ENCODE data around the gene STRADB.

STRADB gene

DNA sequence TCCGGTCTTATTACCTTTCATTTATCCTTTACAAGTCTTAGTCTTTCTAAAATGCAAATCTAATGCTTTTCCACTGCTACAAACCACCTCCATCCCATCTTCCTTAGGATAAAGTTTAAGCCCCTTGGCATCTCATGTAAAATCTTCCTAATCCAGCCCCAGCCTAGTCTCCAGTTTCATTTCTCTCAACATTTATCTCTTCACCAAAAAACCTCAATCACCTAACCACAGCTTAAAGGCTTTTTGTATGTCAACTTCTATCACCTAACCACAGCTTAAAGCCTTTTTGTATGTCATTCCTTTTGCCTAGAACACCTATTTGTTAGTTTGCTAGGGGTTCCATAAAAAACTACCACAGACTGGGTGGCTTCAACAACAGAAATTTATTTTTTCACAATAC, 4.5 kb upstream of the STRADB start:
- H3K4me2 ChIP-seq: no peak overlapping the region
- no peak overlapping the region for H3K4me3 ChIP-seq
- no peaks in the 10 kb centered on the region for H3K9me3 ChIP-seq
- no peak for TF ChIP-seq Cebpa-rat (IDR thresholded peaks at IDR 0.05)
- no peaks in the 10 kb centered on the region for H3K36me3 ChIP-seq
- H3K4me1 ChIP-seq: peaks cover 31% of the 10 kb centered on the region
- H3K27me3 ChIP-seq: no peaks in the 10 kb centered on the region
- H3K9ac ChIP-seq: no peak overlapping the region
- no peaks in the 10 kb centered on the region for H4K20me1 ChIP-seq
- H3K27ac ChIP-seq: no peak overlapping the region

DNA sequence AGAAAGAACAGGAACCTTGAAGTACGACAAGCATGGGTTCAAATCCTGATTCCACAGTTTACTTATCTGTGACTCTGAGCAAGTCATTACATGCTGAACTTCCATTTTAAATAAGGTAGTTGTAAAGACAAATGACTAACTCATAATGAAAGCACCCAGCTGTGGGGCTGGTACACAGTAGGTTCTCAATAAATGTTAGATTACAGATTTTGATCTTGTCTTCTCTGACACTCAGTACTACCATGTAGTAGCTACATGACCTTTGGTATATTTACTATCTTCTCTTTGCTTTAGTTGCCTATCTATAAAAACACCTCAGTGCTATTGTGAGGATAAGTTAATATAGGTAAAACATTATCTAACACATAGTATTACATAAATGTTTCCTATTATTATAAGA, 3.5 kb upstream of the STRADB start:
- no peak for TF ChIP-seq Cebpa-rat (IDR thresholded peaks at IDR 0.05)
- Histone ChIP-seq H3K36me3 (no peaks in the 10 kb centered on the region), H3K4me3 (no peak overlapping the region), H3K4me1 (peaks cover 38% of the 10 kb centered on the region), H3K4me2 (no peak overlapping the region), H4K20me1 (no peaks in the 10 kb centered on the region), H3K27me3 (no peaks in the 10 kb centered on the region), H3K9ac (no peak overlapping the region), H3K27ac (no peak overlapping the region), H3K9me3 (no peaks in the 10 kb centered on the region)

DNA sequence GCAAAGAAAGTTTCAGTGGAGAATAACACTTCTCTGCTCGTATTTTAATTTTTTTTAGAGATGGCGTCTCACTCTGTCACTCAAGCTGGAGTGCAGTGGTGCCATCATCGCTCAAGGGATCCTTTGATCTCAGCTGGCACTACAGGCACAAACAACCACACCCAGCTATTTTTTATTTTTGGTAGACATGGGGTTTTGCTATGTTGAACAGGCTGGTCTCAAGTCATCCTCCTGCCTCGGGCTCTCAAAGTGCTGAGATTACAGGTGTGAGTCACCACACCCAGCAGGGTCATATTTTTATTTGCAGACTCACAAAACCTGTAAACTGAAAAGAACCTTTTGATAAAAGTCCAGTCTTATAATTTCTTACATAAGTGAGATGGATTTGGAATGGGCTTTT, 2.8 kb upstream of the STRADB start:
- Histone ChIP-seq H3K27me3 (no peaks in the 10 kb centered on the region), H3K4me1 (peaks cover 38% of the 10 kb centered on the region), H3K9me3 (no peaks in the 10 kb centered on the region), H3K4me2 (no peak overlapping the region), H3K27ac (no peak overlapping the region), H3K4me3 (no peak overlapping the region), H3K36me3 (no peaks in the 10 kb centered on the region), H4K20me1 (no peaks in the 10 kb centered on the region), H3K9ac (no peak overlapping the region)
- no peak for TF ChIP-seq Cebpa-rat (IDR thresholded peaks at IDR 0.05)

DNA sequence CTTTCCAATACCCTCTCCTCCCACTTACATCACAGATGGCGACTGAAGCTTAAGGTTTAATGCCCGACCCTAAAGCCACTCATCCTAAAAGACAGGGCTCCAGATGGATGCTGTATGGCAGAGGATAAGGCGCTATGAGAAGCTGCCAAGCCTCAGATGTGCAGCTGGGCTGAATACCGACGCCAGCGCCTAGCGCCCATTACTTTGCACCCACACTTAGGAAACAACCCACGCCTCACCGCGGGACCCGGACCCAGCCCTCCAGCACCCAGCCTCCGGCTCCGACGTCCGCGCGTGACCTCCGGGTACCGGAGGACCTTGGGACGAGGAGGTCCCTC, 617 bp upstream of the STRADB start:
- Histone ChIP-seq H3K4me1 (peaks cover 38% of the 10 kb centered on the region), H3K9me3 (no peaks in the 10 kb centered on the region), H3K9ac (peak overlapping the region; percentile 81), H3K4me3 (peak overlapping the region; percentile 78), H3K27ac (peak overlapping the region; percentile 72), H3K36me3 (no peaks in the 10 kb centered on the region), H3K27me3 (no peaks in the 10 kb centered on the region), H4K20me1 (no peaks in the 10 kb centered on the region), H3K4me2 (peak overlapping the region; percentile 85)
- TF ChIP-seq Cebpa-rat (IDR thresholded peaks at IDR 0.05): no peak

DNA sequence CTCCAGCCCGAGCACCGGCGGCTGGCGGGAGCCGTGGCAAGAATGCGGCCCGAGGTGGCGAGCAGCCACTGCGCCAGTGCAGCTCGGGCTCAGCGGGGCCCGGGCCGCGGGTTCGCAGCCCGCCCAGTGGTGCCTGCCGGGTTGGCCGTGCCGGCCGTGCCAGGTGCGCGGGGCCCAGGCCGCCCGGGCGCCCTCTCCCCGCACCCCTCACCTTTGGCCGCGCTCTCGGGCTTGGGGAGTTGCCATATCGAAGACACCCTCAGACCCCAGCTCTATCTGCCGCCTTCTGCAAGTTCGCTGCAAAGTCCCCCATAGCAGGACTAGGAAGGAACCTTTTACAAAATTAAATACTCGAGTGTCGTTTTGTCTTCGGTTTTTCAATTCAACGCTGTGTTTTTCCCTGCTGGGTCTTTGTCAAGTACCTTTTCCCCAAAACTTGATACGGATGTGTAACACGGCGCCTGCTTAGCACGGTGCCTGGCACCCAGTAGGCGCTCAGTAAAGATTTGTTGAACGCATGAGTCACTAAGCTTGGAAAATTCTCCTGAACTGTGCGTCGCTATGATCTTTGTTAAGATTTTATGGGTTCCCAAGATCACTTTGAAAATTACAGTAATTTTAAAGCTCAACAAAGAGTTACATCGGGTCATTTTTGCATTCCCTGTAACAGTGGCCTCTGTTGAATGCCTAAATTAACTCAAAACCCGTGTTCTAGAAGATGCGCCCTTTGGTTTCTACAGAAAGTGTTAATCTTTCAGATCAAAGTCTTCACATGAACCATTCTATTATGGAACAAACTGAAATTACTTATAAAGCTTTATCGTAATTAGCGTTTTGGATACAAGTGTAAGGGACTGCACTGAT, 750 bp downstream of the STRADB start:
- TF ChIP-seq Cebpa-rat (IDR thresholded peaks at IDR 0.05): no peak
- H3K4me3 ChIP-seq: peak overlapping the region; percentile 78
- peak overlapping the region; percentile 75 for H3K27ac ChIP-seq
- H3K36me3 ChIP-seq: no peaks in the 10 kb centered on the region
- H3K9ac ChIP-seq: peak overlapping the region; percentile 81
- H3K4me2 ChIP-seq: peak overlapping the region; percentile 90
- no peaks in the 10 kb centered on the region for H3K27me3 ChIP-seq
- H3K9me3 ChIP-seq: no peaks in the 10 kb centered on the region
- H4K20me1 ChIP-seq: no peaks in the 10 kb centered on the region
- peaks cover 35% of the 10 kb centered on the region for H3K4me1 ChIP-seq

DNA sequence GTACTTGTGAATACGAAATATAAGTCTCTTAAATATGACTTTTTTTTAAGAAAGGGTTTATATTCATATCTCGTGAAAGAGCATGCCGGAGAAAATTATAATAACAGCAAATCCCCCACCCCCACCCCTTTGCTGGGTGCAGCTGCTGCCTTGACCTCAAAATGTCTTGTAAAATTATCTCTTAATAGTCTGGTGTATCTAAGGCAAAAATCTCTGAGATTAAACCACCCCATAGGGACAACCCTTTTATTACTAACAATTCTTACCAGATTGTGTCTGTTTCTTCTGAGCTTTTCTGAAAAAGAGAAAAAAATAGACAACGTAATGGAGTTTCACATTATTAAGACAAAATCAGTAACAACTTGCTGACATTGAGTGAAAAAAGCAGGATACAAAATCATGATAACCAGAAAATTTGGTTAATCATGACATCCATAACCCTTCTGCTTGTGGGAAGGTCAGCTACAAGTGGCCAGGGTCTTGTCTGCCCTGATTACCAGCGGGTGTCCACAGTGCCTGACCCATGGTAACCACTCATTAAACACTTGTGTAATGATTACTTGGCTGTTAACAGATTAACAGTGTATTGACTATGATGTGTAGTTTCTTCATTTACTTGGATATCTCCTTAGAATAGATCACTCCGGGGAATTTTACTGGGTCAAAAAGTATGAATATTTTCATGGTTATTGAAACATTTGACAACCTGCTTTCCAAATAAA, 1.5 kb downstream of the STRADB start:
- H3K9me3 ChIP-seq: no peaks in the 10 kb centered on the region
- H3K27ac ChIP-seq: no peak overlapping the region
- peak overlapping the region; percentile 90 for H3K4me2 ChIP-seq
- TF ChIP-seq Cebpa-rat (IDR thresholded peaks at IDR 0.05): no peak
- no peaks in the 10 kb centered on the region for H4K20me1 ChIP-seq
- H3K9ac ChIP-seq: no peak overlapping the region
- peaks cover 30% of the 10 kb centered on the region for H3K4me1 ChIP-seq
- H3K27me3 ChIP-seq: no peaks in the 10 kb centered on the region
- no peaks in the 10 kb centered on the region for H3K36me3 ChIP-seq
- no peak overlapping the region for H3K4me3 ChIP-seq

DNA sequence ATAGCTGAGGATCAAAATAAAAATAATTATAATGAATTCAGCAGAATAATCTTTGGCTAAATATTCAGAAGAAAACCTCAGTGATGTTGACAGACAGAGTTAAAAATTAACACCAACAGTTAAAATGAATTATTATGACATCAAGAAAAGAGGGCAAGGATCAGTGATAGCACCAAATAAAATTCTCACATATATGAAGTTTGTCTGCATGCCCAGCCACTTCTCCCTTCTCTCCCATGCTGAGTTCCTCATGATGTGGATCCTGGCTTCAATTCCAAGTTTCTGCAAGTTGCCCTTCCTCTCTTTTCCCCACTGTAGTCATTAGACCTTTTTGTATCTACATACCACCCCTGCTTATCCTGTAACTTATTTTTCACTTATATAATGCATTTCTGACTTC, 6.8 kb downstream of the STRADB start:
- no peaks in the 10 kb centered on the region for H3K27me3 ChIP-seq
- peaks cover 31% of the 10 kb centered on the region for H3K36me3 ChIP-seq
- peaks cover 13% of the 10 kb centered on the region for H3K9me3 ChIP-seq
- H4K20me1 ChIP-seq: no peaks in the 10 kb centered on the region
- H3K4me2 ChIP-seq: no peak overlapping the region
- H3K9ac ChIP-seq: no peak overlapping the region
- no peak for TF ChIP-seq Cebpa-rat (IDR thresholded peaks at IDR 0.05)
- H3K4me1 ChIP-seq: no peaks in the 10 kb centered on the region
- H3K4me3 ChIP-seq: no peak overlapping the region
- no peak overlapping the region for H3K27ac ChIP-seq

DNA sequence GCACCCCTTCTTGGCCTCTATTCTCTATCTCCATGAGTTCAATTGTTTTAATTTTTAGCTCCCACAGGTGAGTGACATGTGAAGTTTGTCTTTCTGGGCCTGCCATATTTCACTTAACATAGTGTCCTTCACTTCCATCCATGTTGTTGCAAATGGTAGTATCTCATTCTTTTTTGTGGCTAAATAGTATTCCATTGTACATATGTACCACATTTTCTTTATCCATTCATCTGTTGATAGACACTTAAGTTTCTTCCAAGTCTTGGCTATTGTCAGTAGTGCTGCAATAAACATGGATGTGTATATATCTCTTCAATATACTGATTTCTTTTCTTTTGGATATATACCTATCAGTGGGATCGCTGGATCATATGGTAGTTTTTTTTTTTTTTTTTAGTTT, 9.0 kb downstream of the STRADB start:
- TF ChIP-seq Cebpa-rat (IDR thresholded peaks at IDR 0.05): no peak
- Histone ChIP-seq H3K4me3 (no peak overlapping the region), H3K27ac (no peak overlapping the region), H3K4me1 (no peaks in the 10 kb centered on the region), H3K27me3 (no peaks in the 10 kb centered on the region), H3K9me3 (peaks cover 13% of the 10 kb centered on the region), H3K9ac (no peak overlapping the region), H4K20me1 (no peaks in the 10 kb centered on the region), H3K36me3 (peaks cover 48% of the 10 kb centered on the region), H3K4me2 (no peak overlapping the region)

DNA sequence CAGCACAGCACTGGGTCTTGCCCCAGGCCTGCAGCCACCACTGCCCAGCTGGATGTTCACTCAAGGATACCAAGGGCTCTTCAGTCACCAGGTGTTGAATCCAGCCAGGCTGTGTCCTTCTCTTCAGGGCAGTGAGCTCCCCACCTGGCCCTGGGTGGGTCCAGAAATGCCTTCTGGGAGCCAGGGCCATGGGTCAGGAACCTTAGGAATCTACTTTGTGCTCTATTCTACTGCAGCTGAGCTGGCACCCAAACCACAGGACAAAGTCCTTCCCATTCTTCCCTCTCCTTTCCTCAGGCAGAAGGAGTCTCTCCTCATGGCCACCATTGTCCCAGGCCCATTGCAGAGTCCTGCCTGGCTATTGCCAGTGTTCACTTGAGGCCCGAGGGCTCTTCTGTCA, 13.0 kb downstream of the STRADB start:
- no peak overlapping the region for H3K4me2 ChIP-seq
- H3K9ac ChIP-seq: no peak overlapping the region
- peaks cover 13% of the 10 kb centered on the region for H3K9me3 ChIP-seq
- no peak for TF ChIP-seq Cebpa-rat (IDR thresholded peaks at IDR 0.05)
- H3K4me1 ChIP-seq: no peaks in the 10 kb centered on the region
- H3K36me3 ChIP-seq: peaks cover 62% of the 10 kb centered on the region
- no peak overlapping the region for H3K27ac ChIP-seq
- H4K20me1 ChIP-seq: no peaks in the 10 kb centered on the region
- H3K27me3 ChIP-seq: no peaks in the 10 kb centered on the region
- H3K4me3 ChIP-seq: no peak overlapping the region

DNA sequence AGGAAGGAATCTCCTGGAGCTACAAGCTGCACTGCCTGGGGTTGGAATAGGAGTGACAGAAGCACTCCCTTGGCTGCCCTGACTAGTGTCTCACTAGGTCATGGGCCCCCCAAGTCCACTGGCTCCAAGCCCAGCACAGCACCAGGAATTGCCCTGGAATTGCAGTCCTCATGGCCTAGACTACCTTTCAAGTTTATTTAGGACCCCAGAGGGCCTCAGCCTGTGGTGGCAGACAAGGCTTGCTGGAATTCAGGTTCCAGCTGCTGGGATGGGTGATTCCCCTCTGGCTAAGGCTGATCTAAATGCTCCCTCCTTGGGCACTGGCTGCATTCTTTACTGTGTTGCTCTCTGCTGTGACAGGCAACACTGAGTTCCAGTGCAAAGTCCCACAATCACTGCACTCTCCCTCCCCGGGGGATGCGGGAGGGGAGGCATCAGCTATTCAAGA, 14.0 kb downstream of the STRADB start:
- Histone ChIP-seq H3K27ac (no peak overlapping the region), H3K4me2 (no peak overlapping the region), H3K4me1 (no peaks in the 10 kb centered on the region), H3K4me3 (no peak overlapping the region), H3K27me3 (no peaks in the 10 kb centered on the region), H3K9me3 (peaks cover 10% of the 10 kb centered on the region), H3K9ac (no peak overlapping the region), H4K20me1 (no peaks in the 10 kb centered on the region), H3K36me3 (peaks cover 65% of the 10 kb centered on the region)
- TF ChIP-seq Cebpa-rat (IDR thresholded peaks at IDR 0.05): no peak
